GM18868 (cell line): Measurements from ENCODE around the gene OSCAR.

Experiments
- ATAC-seq: cut with Tn5 transposase; IDR thresholded peaks from one replicate; pipeline ENCODE4 v1.9.1; 2021; ENCODE audit warnings: mild to moderate bottlenecking, moderate library complexity; ENCODE audit not compliant: unreplicated experiment

The OSCAR gene, protein sequence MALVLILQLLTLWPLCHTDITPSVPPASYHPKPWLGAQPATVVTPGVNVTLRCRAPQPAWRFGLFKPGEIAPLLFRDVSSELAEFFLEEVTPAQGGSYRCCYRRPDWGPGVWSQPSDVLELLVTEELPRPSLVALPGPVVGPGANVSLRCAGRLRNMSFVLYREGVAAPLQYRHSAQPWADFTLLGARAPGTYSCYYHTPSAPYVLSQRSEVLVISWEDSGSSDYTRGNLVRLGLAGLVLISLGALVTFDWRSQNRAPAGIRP

GRCh38 chr19:54100561-54100960, at the start of gene OSCAR:
TSS of gene OSCAR (minus strand) at chr19:54100803. CDS start at chr19:54100792, 11 bp downstream.
- no peak for ATAC-seq

- no peak for ATAC-seq
These were observed 48.6 kb upstream of the OSCAR start for GRCh38 chr19:54149021-54149812.

DNA sequence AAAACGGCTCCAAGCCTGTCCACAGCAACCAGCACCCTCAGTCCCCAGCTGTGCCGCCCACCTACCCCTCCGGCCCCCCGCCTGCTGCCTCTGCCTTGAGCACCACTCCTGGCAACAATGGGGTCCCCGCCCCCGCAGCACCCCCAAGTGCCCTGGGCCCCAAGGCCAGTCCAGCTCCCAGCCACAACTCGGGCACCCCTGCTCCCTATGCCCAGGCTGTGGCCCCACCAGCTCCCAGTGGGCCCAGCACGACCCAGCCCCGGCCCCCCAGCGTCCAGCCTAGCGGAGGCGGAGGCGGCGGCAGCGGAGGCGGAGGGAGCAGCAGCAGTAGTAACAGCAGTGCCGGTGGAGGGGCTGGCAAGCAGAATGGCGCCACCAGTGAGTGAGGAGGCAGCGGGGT, 47.6 kb upstream of the OSCAR start:
- no peak for ATAC-seq

DNA sequence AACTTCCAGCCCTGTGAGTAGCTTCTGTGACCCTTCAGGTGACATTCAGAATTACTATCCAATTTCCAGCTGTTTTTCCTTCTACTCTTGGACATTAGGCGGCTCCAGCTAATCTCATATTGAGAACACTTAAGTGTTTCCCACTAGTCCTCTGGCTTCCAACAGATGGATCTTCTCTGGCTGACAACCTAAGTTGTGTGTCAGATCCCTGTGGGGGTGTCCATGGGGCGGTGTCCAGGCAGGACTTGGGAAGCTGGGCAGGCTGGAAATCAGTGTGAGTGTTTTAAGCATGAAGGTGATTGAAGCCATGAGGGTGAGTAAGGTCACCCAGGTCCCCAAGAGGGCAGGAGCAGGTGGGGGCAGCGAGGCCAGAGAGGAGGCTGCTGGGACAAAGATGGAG, 47.1 kb upstream of the OSCAR start:
- ATAC-seq: no peak

- ATAC-seq: no peak
These were observed 45.0 kb upstream of the OSCAR start for GRCh38 chr19:54145541-54146158.

GRCh38 chr19:54142166-54142780, 41.7 kb upstream of the OSCAR start:
- ATAC-seq: no peak

GRCh38 chr19:54141356-54141755, 40.8 kb upstream of the OSCAR start:
- no peak for ATAC-seq

DNA sequence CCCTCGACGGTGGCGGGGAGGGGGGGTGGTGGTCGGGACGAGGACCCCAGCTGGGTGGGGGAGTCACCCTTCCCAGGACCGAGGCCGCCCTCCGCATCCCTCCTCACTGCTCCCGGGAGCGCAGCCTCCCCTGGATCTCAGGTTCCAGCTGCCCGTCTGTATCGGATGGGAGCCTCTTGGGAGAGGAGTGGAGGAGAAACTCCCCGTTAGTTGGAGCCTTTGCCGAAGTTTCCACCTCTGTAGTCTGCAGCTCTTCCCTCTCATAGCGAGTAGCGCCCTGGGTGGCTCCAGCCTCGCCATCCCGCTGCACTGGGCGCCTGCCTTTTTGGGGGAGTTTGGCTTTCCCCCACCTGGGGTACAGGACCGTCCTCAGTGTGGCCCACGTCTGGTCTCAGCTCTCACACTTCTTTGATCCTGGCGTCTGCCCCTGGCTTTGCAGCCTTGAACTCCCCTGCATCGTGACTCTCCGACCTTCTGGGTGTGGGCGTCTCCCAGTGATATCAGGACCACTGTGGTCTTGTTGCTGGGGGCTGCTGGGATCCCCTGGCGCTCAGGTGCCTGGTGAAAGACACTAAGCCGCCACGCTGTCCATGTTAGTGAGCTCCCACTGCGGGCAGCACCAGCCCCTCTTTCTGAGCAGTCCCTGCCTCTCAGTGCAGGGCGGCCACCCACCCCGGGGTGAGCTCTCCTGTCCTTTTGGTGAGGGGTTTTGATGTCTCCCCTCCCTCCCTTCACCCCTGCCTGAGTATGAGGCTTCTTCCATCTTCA, 38.1 kb upstream of the OSCAR start:
- no peak for ATAC-seq

- ATAC-seq: no peak
These were observed 37.3 kb upstream of the OSCAR start, which contains the start of gene CNOT3 for GRCh38 chr19:54137699-54138488. TSS of gene CNOT3 (plus strand) at chr19:54137762. CDS start at chr19:54142979, 5,217 bp downstream.

DNA sequence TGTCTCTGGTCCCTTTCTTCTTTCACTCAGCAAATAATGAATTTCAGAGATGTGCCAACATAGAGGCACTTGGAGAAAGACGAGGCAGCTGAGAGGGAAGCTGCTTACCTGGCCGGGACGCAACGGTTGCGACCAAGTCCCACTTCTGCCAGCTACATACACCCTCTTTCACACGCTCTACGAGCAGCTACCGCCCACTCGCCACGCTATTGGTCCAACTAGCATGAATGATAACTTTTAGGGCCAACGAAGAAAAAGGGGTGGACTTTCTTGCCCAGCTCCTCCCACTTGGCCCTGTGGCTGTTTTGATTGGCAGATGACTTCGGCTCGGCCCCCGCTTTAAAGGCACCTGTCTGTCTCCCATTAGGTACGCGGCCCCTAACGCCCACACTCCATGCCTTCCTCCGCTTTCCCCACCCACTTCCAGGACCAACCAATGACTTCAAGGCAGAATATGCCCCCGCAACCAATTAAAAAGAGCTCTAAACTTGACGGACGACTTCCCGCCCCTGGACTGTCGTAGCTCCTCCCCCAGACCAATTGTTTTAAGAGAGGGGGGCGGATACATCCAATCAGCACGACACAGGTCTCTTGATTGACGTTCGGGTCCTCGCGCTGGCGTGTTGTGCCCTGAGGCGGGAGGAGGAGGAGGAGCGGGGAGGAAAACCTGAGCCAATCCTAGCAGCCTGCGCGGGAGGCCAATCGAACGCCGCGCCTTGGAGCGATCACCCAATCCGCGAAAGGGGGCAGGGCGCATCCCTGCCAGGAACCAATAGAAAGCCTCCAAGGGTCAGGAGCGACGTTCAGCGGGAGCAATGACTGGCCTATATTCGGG, 36.5 kb upstream of the OSCAR start:
- ATAC-seq: peak; percentile 79

DNA sequence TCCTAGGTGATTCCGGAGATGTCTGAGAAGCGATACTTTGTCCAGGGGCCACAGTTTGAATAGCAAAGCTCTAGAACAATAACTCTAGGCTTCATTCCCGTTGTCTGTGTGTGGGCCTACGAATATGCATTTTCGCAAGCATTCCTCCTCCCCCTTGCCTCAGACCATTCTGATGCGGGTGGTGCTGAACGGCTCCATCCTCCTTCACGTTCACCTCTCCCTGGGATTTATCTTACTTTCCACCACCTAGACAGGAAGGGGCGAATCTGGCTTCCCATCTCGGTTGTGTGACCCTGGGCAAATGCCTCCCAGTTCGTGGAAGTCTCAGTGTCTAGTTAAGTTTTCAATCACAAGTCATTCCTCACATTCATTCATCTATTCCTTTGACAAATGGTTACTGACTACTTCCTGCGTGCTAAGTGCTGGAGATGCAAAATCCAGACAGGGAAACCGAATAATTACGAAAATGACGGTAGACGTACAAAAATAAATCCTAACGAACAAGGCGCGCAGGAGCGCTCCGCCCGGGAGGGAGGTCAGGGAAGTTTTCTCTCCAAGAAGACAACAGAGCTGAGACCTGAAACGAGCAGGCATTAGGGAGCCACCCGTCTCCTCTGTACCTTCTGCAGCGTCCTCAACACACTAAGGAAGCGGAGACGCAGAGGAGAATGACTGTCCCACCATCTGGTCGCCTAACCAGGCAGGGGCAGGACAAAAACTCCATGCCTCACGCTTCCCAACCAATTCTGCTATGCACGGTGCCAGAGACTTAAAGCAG, 35.7 kb upstream of the OSCAR start:
- ATAC-seq: no peak

- ATAC-seq: no peak
These were observed 33.5 kb upstream of the OSCAR start for GRCh38 chr19:54133957-54134590.

DNA sequence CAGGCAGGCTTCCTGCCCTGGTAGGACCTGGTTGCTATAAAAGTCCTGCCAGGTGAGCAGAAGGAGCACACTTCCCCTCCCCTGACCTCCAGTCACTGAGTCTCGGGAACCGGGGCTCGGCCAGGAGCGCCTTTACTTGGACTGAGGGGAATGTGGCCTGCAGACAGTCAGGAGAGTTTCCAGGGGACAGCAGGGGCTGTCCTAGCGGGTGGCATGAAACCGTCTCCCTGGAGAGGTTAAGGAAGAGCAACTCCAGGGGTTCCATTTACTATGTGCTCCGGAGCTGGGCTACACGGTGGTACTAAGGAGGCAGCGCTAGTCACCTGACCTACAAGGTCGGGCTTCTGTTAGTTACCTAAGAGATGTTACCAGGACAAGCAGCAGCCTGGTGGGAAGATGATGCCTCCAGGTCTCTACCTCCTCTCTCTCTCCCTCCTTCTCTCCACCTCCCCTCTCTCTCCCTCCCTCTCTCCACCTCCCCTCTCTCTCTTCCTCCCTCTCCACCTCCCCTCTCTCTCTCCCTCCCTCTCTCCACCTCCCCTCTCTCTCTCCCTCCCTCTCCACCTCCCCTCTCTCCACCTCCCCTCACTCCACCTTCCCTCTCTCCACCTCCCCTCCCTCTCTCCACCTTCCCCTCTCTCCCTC, 32.8 kb upstream of the OSCAR start:
- ATAC-seq: no peak

DNA sequence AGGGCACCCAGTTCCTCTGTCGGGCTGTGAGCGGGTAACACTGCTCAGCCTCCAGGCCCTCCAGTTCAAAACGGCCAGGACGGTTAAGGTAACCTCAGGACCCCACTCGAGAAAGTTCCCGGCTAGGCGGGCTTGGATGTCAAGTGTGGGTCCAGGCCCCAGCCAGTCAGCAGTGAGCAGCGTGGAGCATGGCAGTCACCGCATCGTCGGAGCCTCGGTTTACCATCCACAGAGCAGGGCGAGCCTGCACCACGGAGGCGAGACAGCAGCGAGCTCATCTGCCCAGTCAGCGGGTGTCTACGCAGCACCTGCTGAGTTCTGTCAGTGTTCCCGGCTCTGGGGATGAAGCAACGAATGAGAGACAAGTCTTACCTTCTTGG, 29.0 kb upstream of the OSCAR start:
- ATAC-seq: no peak

- no peak for ATAC-seq
These were observed 28.4 kb upstream of the OSCAR start for GRCh38 chr19:54128796-54129616.

GRCh38 chr19:54128441-54128725, 27.8 kb upstream of the OSCAR start:
- no peak for ATAC-seq
